HG03442 (cell line): ENCODE data around the gene CRIP3.

ENCODE experiments used
- ATAC-seq: cut with Tn5 transposase; IDR thresholded peaks from one replicate; pipeline ENCODE4 v1.9.1; 2021; ENCODE audit warnings: mild to moderate bottlenecking, moderate library complexity; ENCODE audit not compliant: unreplicated experiment

The CRIP3 gene

DNA sequence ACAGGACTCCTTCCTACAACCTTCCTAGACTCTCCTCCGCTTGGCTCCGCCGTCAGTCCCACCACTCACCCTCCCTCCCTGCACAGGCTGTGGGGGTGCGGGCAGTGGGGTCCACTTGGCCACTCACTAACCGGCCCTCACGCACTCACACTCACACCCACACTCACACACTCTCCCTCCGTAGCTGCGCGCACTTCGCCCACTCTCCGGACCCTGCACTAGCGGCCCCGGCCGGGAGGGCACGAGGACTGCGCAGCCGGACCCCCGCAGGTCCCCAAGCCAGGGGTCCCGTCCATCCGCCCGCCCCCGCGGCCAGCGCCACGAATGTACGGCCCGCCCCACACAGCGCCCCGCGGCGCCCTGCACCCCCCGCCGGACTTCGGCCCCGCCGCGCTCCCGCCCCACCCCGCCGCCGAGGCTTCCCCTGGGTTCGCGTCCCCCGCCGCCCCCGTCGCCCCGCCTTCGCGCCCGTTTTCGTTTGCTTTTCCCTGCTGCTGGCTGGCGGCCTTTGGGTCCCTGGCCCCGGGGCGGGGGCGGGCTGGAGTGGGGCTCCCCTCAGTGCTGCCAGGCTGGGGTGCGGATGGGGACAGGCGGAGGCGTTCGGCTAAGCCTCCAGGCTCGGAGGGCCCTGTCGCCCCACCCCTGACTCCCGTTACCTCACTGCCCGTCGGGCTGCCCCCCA, 33.6 kb downstream of the CRIP3 start:
- no peak for ATAC-seq

DNA sequence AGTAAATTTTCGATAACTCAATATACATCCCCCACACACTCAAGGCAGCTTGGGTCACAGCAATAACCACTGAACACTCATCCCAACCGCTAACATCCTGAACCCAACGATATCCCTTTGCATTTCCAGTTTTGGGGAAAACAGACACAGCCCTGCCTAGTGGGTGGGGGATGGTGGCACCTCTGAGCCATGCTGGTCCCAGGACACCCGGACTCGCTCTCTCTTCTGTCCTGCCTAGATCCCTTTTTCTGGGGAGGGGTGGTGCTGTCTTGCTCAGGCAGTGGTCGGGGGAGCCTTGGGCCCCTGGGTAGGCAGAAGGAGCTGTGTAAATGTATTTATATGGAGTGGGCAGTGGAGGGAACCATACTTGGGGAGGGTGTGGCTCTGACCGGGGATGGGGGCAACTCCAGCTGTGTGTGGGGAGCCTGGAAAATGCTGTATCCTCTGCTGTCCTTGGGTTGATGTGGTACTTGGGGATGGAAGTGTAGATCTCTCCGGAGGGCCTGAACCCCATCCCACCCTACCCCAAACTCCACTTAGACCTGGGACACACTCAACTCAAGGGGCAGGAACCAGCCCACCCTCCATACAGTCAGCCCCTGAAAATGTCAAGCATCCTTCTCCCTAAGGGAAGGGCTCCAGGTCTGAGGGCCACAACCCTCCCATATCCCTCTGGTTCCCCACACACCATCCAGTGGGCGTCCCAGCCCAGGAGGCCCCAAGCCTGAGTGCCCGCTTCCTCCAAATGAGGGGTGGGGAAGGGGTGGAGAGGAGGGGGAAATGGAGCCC, 34.3 kb downstream of the CRIP3 start:
- ATAC-seq = no peak

DNA sequence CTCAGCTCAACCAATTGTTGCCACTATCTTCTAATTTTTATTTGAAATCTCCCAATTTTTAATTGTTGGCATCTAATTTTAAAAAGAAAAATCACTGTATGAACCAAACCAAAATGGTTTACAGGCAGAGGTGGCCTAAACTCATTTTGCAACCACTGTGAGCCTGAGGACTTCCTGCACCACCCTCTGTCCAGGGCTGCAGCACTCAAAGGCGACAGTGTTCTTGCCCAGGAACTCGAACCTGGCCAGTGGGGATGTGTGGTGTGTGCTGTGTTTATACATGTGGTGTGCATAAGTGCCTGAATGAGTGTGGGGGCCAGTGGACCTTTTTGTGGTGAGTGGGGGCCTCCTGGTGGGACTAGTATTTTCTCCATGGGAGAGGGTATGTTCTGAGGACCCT, 34.9 kb downstream of the CRIP3 start:
- ATAC-seq = no peak

DNA sequence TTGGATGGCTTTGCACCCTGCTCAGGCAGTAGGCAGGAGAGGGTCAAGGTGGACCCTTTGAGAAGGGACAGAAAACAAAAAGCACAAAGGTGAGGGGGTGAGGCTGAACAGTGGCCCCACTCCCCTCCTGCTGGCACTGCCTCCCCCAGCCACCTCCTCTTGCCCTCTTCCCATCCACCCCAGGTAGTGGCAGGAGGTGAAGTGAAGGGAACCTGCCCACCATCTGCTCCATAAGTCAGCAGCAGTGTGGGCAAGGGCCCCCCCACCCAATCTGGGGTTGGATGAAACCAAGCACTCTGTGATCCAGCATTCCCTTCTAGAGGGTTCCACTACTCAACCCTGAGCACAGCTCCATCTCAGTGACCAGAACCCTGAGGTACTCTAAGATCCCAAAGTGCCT, 36.7 kb downstream of the CRIP3 start:
- ATAC-seq = no peak

DNA sequence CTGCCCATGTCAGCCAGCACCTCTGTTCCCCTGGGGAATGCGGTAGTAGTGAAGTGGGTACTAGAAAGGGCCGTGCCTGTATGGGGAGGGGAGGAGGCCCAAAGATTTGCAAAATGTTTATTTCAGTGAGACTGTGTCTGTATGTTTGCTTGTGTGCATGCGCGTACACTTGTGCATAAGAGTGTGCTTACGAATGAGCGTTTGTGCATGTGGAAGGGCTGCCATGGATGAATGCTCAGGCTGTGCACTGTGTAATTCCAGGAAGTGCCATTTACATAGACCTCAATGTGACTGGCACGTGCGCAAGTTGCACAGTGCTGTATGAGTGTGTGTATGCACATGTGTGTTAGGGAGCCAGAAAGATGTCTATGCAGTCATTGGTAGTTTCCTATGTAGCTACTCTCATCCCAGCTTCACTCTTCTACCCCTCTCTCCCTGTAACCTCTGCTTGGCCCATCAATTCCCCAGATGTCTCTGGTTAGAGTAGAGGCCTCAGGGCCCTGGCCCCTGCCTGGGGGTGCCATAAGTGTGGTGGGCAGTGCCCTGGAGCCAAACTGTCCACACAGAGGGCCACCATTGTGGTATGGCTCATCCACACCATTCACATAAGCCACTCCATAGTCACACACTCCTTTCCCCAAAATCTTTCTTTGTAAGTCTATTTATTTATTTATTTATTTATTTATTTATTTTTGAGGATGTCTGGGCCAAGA, 37.4 kb downstream of the CRIP3 start:
- ATAC-seq = no peak

DNA sequence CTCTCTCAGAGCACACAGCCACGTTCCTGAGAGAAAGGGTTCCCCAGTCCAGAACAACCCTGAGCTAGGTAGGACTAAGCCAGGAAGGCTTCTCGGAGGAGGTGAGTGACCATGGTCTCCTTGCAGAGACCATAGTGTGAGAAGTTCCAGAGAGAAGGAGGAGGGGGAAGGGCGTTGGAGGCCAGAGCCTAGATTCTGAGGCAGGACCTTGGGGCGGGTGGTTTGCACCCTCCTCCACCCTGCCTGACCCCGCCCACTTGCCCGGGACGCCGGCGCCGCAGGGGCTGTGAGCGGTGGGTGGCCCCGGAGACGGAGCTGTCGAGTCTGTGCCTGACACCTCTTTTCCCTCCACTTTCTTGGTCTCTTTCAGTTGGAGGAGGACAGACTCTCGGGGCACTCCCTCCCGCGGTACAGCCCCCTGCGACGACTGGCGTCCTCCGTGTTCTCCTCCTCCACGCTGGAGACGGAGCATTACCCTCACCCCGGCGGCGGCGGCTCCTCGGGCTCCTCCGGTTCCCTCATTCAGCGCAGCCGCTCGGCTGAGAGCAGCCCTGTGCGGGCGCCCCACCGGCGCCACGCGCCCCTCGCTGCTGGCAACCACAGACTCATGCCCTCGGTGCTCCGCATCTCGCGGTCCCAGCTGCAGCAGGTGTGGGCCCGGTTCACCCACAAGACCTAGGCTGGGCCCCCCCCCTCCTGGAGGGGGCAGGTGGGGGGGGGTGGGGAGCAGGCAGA, 39.2 kb downstream of the CRIP3 start:
- no peak for ATAC-seq

DNA sequence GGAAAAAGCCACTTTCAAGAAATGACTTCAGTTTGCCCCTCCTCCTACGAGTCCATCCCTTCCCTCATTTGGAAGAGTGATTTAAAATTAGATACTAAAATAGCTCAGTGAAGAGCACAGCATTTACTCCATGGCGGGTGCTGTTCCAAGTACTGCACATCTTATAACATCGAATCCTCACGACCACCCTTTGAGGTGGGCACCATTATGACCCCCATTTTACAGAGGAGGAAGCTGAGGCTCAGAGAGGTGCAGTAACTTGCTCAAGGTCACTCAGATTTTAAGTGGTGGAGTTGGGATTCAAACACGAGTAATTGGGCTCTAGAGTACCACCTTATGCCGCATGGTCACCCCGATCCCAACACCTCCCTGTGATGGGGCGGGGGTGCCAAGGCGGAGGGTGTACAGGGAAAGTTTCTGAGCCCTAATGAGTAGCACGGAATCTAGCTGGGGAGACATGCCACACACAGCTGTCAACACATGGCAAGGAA, 39.8 kb downstream of the CRIP3 start:
- no peak for ATAC-seq

DNA sequence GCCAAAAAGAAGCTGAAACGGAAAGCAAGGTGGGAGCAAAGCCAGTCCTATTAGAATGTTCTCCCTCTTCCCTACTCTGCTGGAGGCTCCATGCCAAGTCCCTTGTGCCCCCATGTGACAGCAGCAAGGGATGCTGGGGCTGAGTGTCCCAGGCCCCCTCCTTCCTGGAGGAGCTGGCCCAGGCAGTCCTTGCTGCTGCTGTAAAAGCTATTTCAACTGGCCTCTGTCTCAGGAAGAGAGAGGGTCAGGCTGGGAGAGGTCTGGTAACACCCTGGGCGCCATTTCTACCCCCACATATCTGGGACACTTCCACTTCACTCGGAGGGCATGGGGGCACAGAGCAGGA, 40.3 kb downstream of the CRIP3 start:
- ATAC-seq = no peak

DNA sequence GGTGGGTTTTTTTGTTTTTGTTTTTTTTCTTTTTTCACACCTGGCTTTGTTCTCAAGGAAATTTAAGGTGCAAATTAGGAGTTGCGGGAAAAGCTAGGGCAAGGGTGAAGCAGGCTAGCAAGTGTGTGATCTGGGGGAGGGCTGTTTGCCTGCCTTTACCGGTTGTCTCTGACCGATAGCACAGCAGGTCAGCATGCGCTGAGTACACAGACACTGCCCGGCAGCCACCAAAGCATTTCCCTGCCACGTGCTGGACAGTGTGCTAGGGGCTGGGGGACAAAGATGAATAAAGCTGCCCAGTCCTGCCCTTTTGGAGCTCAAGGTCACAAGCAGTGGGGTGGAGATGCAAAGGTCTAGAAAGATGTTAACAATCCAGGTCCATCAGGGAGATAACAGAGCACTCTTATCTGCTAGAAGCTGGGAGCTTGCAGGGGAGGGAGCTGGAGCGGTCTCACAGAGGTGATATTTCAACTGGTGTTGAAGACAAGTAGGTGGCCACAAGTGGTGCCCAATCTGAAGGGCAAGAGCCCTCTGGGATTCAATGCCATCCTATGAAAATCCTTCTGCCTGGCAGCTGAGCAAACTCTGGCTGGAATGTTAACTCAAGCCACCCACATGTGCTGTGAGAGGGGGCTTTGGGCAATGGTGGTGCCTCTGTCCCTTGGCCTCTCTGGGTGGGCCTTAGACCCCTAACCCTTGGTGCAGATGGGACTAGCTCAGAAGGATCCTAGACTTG, 40.8 kb downstream of the CRIP3 start:
- ATAC-seq = no peak

DNA sequence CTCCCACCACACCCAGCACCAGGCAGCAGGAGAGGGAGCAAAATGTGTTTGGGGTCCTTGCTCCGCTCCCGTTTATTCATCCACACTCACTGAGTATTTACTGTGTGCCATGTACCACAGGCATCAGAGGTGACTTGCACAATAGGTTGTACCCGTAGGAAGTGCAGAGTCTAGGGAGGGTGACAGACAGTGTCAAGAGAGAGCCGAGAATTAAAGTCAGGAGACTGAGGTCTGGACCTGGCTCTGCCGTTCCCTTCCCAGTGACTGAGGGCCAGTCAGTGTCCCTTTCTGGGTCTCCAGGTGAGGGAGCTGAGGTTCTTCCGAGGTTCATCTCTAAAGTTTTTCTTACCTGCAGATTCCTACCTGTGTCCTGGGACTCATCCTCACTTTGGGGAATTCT, 43.1 kb downstream of the CRIP3 start:
- no peak for ATAC-seq

DNA sequence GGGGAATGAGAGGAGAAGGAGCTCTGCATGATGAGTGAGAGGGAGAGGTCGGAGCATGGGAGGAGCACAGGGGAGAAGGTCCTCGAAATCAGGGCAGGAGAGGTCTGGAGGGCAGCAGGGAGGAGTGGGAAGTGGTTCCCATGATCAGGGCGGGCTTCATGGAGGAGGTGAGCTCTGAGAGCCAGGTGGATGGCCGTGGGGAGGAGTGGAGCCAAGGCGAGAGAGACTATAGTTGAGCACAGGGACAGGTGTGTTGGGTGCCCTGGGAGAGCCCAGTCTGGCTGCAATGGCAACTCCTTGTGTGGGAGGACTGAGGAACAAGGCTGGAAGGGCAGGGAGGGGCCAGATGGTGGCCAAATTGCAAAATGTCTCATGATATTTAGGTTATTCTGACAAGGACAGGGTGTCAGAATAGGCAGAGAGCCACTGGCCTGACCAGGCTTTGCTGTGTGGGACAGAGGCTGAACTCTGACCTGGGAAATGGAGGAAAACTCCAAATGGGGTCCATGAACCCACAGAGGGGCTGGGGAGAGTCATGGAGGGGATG, 44.0 kb downstream of the CRIP3 start:
- ATAC-seq = no peak

DNA sequence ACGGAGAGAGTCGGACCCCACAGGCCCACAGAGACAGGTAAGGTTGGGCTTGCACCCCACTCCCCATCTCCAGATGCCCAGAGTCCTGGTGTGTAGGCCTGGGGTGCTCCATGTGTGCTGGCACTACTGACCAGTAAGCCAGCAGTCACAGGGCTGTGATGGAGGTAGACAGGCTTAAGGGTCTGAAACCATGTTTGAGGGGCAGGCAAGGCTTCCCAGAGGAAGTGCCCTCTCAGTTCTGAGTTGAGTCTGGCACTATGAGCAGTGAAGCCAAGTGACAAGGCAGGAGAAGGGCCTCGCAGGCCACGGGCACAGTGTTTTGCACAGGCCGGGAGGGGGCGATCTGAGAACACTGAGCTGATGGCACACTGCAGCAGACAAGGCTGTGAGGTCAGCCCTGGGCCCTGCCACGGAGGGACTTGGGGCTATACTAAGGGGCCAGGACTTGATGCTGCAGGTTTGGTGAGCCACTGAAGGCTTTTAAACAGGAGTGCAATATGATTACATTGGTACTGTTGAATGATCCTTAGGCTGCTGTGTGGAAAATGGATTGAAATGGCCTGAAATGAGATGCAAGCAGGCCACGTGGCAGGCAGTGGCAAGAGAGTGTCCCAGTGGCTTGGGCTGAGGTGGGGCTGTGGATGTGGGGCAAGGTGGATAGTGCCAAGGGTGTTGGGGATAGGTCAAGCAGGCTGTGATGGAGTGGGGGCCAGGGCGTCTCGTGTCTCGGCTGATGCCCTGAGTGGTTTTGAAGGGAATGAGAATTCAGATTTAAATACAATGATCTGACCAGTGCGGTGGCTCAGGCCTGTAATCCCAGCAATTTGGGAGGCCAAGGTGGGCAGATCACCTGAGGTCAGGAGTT, 45.1 kb downstream of the CRIP3 start:
- peak; percentile 77 for ATAC-seq

DNA sequence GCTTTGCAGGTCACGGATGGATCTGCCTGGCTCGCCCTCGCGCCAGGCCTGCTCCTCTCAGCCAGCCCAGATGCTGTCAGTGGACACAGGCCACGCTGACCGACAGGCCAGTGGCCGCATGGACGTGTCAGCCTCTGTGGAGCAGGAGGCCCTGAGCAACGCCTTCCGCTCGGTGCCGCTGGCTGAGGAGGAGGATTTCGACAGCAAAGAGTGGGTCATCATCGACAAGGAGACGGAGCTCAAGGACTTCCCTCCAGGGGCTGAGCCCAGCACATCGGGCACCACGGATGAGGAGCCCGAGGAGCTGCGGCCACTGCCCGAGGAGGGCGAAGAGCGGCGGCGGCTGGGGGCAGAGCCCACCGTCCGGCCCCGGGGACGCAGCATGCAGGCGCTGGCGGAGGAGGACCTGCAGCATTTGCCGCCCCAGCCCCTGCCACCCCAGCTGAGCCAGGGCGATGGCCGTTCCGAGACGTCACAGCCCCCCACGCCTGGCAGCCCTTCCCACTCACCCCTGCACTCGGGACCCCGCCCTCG, 45.8 kb downstream of the CRIP3 start:
- no peak for ATAC-seq

DNA sequence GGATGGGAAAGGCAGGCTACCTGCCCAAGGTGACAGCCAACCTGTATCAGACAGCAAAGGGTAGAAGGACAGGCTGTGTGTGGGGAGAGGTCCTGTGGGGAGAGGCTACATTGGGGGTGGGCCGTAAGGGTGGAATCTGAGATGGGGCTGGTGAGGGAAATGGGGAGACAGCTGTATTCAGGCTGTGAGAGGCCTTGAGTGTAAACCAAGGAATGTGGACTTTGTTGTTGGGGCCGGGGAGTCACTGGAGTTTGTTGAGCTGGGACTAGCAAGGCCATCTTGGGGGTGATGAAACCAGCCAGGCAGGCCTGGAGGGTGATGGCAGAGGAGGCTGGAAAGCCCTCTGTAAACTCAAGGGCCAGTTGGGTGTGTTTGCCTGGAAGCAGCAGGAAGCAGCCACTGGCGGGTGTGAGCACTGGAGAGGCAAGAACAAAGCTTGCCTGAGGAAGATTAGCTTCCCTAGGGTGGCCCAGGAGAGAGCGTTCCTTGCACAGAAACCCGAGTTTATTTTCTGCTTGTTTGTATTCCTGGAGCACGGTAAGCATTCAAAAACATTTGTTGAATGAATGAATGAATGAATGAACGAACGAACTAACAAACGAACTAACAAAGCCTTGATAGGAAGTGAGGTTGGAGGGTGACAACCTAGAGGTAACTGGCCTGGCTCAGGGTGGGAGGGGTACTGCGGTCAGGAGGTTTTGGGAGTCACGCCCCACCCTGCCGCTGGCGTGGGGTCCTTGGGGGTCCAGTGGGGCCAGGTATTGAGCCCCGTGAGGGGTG, 46.4 kb downstream of the CRIP3 start:
- no peak for ATAC-seq

DNA sequence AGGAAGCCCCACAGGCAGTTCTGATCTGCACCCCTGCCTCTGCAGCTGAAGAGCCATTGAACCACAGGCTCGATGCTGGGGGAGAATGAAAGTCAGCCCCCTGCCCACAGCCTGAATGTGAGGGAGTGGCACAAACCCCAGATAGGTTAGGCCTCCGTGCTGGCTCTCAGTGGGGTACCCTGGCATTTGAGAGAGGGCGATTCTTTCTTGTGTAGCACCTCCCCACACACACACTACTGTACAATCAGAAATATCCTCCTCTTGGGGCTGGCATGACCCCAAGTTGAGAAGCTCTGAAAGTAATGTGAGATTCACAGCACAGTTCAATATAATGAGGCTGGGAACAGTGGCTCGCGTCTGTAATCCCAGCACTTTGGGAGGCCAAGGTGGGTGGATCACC, 47.4 kb downstream of the CRIP3 start:
- ATAC-seq = no peak

DNA sequence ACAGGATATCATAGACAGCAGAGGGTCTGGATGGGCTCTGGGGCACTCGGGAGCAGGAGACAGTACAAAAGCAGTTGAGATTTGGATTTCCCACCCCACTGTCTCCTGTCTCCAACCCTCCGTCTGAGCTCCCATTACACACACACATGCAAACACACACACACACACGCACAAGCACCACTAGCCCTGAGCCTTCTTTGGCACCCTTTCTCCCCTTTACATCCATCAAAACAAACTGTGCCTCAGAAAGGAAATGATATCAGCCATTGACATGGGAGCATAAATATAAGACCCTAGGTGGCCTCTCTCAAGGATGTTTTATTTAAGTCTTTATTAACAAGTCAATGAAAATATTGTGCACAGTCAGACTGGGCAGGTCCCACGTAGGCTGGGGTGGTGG, 47.8 kb downstream of the CRIP3 start:
- ATAC-seq = no peak

DNA sequence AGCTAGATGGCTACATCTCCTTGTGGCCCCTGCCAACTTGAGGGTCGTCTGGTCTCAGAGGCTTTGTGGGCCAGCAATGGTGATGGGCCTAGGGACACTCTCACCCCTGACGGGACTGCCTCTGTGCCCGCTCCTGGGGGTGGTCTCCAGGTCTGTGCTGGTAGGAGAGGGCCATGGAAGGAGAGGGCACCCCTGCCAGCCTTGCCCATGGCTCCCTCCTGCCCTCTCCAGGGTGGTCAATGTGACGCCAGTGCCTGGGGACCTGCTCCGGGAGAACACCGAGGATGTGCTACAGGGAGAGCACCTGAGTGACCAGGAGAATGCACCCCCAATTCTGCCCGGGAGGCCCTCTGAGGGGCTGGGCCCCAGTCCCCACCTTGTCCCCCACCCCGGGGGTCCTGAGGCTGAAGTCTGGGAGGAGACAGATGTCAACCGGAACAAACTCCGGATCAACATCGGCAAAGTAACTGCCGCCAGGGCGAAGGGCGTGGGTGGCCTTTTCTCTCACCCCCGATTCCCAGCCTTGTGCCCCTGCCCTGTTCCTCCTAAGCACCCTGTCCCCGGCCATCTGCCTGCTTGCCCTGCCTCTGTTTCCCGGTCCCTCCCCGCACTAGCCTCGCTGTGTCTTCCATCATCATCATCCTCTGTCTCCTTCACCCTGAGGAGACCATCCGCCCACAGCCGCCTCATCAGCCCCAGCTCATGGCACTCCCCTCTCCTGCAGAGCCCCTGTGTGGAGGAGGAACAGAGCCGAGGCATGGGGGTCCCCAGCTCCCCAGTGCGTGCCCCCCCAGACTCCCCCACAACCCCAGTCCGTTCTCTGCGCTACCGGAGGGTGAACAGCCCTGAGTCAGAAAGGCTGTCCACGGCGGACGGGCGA, 49.6 kb downstream of the CRIP3 start:
- no peak for ATAC-seq
